ENCODE results near the gene CALHM3.
"Not testable (repeated sequence)": the region's sequence is repeated elsewhere in the genome, so short reads cannot be mapped to it uniquely, and the experiment has no call there.

The CALHM3 gene

DNA sequence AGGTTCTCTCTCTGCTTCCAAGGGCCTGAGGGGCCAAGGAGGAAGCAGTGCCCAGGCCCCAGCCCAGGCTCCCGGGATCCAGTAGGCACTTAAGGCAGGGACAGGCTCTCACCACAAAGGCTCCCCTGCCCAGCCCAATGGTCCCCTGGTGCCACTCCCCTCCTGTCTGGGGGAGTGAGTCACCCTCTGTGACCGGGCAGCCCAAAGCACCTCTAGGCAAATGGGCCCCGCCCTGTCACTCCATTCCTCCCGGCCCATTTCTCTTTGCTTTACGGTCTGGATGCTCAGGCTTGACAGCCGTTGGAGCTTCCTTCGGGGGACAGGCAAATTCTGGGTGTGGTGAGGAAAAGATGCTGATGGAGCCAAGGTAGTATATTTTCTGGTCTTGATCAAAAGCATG is at the start of gene CALHM3:
Gene CALHM3 (minus strand): TSS at position 106 of the 400 bp plus-strand sequence. CDS start 208 bp downstream, outside the sequence.
- DNase-seq (ENCODE audit: low spot score): no peak

GRCh38 chr10:103528549-103528948 is 49.5 kb upstream of the CALHM3 start:
- DNase-seq (ENCODE audit: low spot score): no peak

DNA sequence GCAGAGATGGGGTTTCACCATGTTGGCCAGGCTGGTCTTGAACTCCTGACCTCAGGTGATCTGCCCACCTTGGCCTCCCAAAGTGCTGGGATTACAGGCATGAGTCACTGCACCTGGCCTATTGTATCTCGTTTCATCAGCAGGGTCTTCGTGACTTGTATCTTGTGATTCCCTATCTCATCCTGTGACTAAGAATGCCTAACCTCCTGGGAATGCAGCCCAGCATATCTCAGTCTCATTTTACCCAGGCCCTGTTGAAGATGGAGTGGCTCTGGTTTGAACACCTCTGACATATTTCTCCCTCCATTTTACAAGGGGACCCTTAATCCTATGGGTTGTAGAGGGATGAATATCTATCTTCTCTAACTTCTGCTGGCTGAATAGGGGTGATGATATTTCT is 48.4 kb upstream of the CALHM3 start:
- DNase-seq (ENCODE audit: low spot score): not testable (repeated sequence)

DNA sequence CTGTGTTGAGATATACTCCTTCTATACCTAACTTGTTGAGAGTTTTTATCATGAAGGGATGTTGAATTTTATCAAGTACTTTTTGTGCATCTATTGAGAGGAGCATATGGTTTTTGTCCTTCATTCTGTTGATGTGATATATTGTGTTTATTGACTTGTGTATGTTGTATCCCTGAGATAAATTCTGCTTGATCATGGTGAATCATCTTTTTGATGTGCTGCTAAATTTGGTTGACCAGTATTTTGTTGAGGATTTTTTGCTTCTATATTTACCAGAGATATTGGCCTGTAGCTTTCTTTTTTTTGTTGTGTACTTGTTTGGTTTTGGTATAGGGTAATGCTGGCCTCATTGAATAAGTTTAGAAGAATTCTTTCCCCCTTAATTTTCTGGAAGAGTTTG is 46.9 kb upstream of the CALHM3 start:
- DNase-seq (ENCODE audit: low spot score): no peak

- no peak for DNase-seq (ENCODE audit: low spot score)
Measured at GRCh38 chr10:103523683-103524082, 44.6 kb upstream of the CALHM3 start.

- not testable (repeated sequence) for DNase-seq (ENCODE audit: low spot score)
Measured at GRCh38 chr10:103522006-103522405, 43.0 kb upstream of the CALHM3 start.

DNA sequence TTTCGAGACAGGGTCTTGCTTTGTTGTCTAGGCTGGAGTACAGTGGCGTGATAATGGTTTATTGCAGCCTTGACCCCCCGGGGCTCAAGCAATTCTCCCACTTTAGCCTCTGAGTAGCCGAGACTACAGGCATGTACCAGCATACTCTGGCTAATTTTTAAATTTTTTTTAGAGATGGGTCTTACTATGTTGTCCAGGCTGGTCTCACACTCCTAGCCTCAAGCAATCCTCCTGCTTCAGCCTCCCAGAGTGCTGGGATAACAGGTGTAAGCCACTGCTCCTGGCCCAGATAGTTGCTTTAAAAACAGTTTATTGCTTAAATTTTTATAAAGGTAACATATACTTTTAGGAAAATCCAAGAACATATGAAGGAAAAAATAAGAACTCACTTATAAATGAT is 40.8 kb upstream of the CALHM3 start:
- DNase-seq (ENCODE audit: low spot score): no peak

GRCh38 chr10:103517234-103518085 is 38.4 kb upstream of the CALHM3 start:
- no peak for DNase-seq (ENCODE audit: low spot score)

DNA sequence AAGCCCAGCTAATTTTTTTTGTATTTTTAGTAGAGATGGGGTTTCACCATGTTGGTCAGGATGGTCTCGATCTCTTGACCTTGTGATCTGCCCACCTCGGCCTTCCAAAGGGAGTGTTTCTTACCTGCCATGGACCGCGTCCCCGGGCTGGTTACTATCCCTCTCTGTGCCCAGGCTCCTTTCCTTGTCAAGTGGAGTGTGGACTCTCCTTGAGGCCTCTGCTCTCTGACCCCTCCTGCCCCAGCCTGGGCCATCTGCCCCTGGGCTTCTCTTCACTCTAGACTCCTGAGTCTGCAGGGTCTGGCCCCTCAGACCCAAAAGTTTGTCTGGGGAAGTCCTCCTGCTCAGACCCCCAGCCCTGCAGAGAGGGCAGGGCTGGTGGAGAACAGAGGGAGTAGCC is 35.2 kb upstream of the CALHM3 start:
- no peak for DNase-seq (ENCODE audit: low spot score)

DNA sequence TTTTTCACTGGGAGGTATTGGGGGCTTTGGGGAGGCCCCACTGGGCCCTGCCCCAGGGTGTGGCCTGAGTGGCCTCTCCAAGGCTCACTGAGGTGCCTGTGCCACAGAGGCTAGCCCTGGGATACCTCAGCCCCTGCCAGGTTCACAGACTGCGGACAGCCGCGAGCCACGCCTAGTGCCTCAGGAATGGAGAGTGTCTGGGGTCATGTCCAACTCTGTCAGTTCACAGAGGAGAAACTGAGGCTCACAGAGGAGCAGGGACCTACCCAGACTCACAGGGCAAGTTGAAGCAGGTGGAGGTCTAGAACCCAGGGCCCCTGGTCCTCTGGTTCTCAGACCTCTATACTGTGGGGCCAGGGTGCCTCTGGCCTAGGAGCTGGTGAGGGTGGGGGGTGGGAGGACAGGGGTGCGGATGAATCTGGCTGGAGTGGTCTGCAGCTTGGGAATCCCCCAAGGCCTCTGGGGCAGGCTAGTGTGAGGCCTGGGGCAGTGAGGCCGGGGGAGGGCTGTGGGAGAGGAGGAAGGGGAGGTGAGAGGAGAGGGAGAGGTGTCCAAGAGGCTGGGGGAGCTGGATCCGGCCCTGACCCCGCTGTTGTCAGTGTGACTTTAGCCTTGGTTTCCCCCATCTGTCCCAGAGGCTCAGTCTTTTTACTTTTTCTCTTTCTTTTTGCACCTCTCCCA is 34.5 kb upstream of the CALHM3 start:
- DNase-seq (ENCODE audit: low spot score): no peak

GRCh38 chr10:103512591-103513379 is 33.7 kb upstream of the CALHM3 start:
- no peak for DNase-seq (ENCODE audit: low spot score)

DNA sequence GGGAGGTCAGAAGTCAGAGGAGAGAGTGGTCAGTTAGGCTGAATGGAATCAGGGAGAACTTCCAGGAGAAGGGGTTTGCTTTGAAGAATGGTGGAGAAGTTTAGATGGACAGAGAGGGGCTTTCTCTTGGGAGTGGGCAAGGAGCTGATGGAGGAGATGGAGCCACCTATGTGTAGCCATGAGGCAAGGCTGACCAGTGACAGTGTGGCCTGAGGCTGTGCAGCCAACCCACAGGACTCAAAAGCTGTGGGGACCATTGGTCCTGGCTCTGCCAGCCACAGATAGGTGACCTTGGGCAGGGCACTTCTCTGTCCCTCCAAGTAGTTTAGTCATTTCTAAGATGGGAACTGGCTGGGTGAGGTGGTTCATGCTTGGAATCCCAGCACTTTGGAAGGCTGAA is 33.1 kb upstream of the CALHM3 start:
- DNase-seq (ENCODE audit: low spot score): no peak

DNA sequence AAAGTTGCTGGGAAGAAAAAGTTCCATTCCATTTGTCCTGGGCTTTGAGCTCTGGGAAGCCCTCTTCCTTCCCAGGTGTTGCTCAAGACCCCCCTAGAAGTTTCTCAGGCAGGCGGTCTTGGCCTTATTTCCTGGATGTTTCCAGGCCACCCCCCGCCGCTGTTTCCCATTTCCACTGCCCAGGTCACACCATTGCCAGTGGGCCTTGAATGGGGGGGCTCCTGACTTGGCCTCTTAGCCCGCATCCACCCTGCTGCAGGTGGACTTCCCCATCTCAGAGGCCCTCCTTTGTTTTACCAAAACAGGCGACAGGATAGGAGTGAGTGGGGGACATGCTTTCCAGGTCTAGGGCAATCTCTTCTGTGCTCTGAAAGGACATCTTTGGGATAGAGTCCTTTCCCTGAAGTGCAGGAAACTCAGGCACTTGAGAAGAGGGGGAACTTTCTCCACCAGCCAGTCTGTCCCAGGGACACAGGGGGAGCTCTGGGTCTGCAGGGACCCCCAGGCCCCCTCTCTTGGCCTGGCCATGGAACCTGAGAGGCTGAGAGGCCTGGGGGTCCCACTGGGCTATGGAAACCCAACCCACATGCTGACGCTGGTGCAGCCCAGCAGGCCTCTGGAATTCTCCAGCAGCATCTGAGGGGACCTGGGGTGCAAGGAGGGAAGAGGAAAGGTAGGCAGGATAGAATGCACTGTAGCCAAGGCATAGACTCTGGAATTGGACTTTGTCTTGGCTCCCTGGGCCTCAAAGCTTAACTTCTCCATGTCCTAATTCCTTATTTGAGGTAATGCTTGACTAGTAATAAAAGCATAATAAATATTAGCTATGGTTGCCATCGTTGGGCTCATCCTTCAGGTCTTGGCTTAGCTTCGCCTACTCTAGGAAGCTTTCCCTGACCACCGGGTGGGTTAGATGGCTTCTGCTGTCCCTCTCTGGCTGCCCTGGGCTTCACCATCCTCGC is 32.0 kb upstream of the CALHM3 start:
- DNase-seq (ENCODE audit: low spot score): no peak

DNA sequence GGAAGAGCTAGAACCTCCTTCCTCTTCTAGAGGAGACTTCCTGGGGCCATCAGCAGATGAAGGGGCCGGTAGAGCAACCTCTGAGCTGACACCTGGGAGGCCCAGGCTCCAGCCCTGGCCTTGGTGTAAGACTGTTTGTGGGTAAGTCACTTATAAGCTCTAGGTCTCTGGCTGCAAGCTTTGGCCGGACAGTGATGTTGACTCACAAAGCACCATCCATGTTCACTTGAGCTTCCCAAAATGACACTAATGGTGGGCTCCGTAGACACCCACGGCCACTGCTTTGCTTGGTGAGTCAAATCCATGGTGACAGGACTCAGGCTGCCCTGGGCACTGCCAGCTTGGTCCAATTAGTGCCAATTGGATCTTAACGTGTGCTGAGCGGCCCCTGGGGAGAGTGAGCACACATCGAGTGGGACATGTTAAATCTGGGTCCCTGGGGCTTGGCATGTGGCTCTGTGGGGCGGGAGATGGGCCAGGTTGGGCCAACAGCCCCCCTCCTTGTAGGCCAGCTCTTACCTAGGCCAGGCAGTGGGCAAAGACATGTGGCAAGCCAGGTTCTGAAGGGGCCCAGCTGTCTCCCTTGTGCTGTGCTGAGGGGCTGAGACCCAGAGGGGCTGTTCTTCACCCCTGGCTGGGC is 31.1 kb upstream of the CALHM3 start:
- DNase-seq (ENCODE audit: low spot score): no peak

DNA sequence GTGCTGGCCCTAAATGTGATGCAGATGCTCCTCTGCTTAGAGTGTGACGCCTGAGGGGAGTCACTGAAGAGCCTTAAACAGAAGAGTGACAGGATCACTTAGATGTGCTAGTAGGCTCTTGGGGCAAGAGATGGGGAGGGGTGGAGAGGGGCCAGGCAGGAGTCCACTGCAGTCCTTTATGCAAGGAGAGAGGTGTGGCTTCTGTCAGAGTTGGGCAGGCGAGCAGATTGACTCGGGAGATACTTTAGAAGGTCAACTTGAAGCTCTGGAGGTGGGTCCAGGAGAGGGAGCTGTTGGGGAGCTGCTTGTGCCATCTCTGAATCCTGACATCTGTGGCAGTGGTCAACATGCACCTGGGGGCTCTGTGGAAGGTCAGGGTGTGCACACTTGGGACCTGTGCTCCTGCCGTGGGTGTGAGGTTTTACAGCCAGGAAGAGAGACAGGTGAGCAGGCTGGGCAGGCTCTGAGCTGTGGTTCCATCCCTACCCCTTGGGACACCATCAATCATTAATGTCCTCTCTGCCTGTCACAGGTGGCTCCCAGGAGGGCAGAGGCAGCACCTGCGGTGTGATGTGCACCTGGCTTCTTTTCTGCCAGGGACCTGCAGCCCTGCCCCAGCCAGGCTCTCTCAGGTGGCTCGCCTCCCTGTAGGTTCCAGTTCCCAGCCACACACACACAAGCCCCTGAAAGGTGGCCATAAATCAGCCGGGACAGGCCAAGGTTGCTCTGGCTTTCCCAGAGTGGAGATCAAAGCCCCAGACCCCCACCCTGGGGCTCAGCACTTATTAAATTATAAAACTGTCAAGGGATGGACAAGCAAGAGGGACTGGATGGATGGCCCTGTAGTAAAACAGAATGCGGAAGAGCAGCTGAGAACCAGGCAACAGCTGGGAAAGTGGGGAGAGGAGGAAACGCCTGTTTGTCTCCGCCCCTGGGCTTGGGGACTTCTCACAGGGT is 28.5 kb upstream of the CALHM3 start:
- DNase-seq (ENCODE audit: low spot score): no peak

GRCh38 chr10:103506061-103506460 is 27.0 kb upstream of the CALHM3 start:
- no peak for DNase-seq (ENCODE audit: low spot score)

GRCh38 chr10:103504181-103504783 is 25.2 kb upstream of the CALHM3 start:
- no peak for DNase-seq (ENCODE audit: low spot score)

- not testable (repeated sequence) for DNase-seq (ENCODE audit: low spot score)
Measured at GRCh38 chr10:103503777-103504176, 24.7 kb upstream of the CALHM3 start.
